ENCODE data around the gene AGRN. TPM values are rescaled to one million over a fixed set of nuclear protein-coding genes. Genes with fewer than 3 reads are reported as not detected.

AGRN gene
- total RNA-seq, 1 experiment from 2014 or later: 175 TPM

- no peak overlapping the region for H2AK5ac ChIP-seq (ENCODE audit: insufficient read length, low read length)
- H2BK5ac ChIP-seq (ENCODE audit: insufficient read length, low read length): no peak overlapping the region
- H3K27ac ChIP-seq (ENCODE audit: insufficient read length, low read depth, low read length): no peak overlapping the region
- H3K4me1 Mint-ChIP-seq: peaks cover 28 to 39% of the 10 kb centered on the region in 2 experiments
- peaks cover 7% of the 10 kb centered on the region for H3K23me2 ChIP-seq (ENCODE audit: insufficient read length, low read depth, low read length, poor library complexity, severe bottlenecking)
- peaks cover 4% of the 10 kb centered on the region for H3K27me3 Mint-ChIP-seq (ENCODE audit: low read depth)
- H4K5ac ChIP-seq (ENCODE audit: insufficient read length, low read depth, low read length): no peak overlapping the region
- no CpG with 5 or more reads among the region's 31 CpGs for WGBS (ENCODE audit: extremely low coverage, insufficient read length, low lambda C conversion rate)
- no peak overlapping the region for H3K23ac ChIP-seq (ENCODE audit: insufficient read length, low read depth, low read length)
- H2AFZ ChIP-seq (ENCODE audit: low read length): no peak overlapping the region
- no peaks in the 10 kb centered on the region for H3K9me3 ChIP-seq (ENCODE audit: control insufficient read depth, low read depth, low read length)
- peak overlapping the region; percentile 60 for H3K18ac ChIP-seq (ENCODE audit: insufficient read length, low read depth, low read length)
- no peak overlapping the region for H2BK20ac ChIP-seq (ENCODE audit: low read depth, low read length, poor library complexity, severe bottlenecking)
- no peak overlapping the region; a peak in 1 of 5 replicates for H3K4me3 Mint-ChIP-seq
- H3K9me3 Mint-ChIP-seq: no peaks in the 10 kb centered on the region; a peak in 1 of 5 replicates
- no peak overlapping the region for H4K8ac ChIP-seq (replicated peaks; ENCODE audit: insufficient read length, low read depth, low read length)
- H3K4ac ChIP-seq (ENCODE audit: low read depth, low read length): peak overlapping the region; percentile 9; the same call in 1 of the 2 replicates
- peak overlapping the region; percentile 87 for H4K91ac ChIP-seq (ENCODE audit: insufficient read length, low read depth, low read length)
- peaks cover 3 to 23% (median 17%) of the 10 kb centered on the region in 3 experiments; a peak in 6 of 7 replicates for H3K36me3 Mint-ChIP-seq (ENCODE audit: insufficient read depth in 1 of 3, low read depth in 3 of 3)
- peaks cover 4% of the 10 kb centered on the region for H3K79me1 ChIP-seq (ENCODE audit: insufficient read depth, low read depth, low read length, poor library complexity, severe bottlenecking)
- TF ChIP-seq, protein P1, sequence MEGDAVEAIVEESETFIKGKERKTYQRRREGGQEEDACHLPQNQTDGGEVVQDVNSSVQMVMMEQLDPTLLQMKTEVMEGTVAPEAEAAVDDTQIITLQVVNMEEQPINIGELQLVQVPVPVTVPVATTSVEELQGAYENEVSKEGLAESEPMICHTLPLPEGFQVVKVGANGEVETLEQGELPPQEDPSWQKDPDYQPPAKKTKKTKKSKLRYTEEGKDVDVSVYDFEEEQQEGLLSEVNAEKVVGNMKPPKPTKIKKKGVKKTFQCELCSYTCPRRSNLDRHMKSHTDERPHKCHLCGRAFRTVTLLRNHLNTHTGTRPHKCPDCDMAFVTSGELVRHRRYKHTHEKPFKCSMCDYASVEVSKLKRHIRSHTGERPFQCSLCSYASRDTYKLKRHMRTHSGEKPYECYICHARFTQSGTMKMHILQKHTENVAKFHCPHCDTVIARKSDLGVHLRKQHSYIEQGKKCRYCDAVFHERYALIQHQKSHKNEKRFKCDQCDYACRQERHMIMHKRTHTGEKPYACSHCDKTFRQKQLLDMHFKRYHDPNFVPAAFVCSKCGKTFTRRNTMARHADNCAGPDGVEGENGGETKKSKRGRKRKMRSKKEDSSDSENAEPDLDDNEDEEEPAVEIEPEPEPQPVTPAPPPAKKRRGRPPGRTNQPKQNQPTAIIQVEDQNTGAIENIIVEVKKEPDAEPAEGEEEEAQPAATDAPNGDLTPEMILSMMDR (conservative IDR thresholded peaks at IDR 0.05): no peak
- H4K20me1 ChIP-seq (ENCODE audit: control insufficient read depth, insufficient read depth, insufficient read length): peaks cover 3% of the 10 kb centered on the region
- H3T11ph ChIP-seq (ENCODE audit: low read length): no peak overlapping the region
- H3K27me3 ChIP-seq (ENCODE audit: insufficient read depth, low read length): no peaks in the 10 kb centered on the region
- peak overlapping the region in 1 of 3 experiments; percentile 87; a peak in 1 of 7 replicates for H3K27ac Mint-ChIP-seq
- peaks cover 4% of the 10 kb centered on the region; the same call in 1 of the 2 replicates for H3K4me1 ChIP-seq (ENCODE audit: insufficient read depth, low read length)
- peaks cover 2% of the 10 kb centered on the region; the same call in 1 of the 2 replicates for H3K79me2 ChIP-seq (ENCODE audit: insufficient read depth, low read length)
- H3K56ac ChIP-seq (ENCODE audit: insufficient read length, low read depth, low read length): no peak overlapping the region
- DNase-seq: peak; percentile 87
- no peak overlapping the region for H3K9ac ChIP-seq (ENCODE audit: extremely low read depth, insufficient read length, low read length)
- H2BK12ac ChIP-seq (ENCODE audit: insufficient read length, low read depth, low read length): peak overlapping the region; percentile 29
- H3K4me2 ChIP-seq (ENCODE audit: insufficient read depth, insufficient read length, low read length): no peak overlapping the region
- peak overlapping the region; percentile 72 for H3K14ac ChIP-seq (ENCODE audit: insufficient read depth, low read length)
- peak overlapping the region; percentile 44 for H2BK120ac ChIP-seq (ENCODE audit: low read depth, low read length, poor library complexity, severe bottlenecking)
- H2BK15ac ChIP-seq (ENCODE audit: low read depth, low read length): no peak overlapping the region
These were observed 5.1 kb downstream of the AGRN start for GRCh38 chr1:1024771-1025699.

Measured in H9 (cell line).